ENCODE results near the gene SMAD4. TPM values are rescaled to one million over a fixed set of nuclear protein-coding genes. Genes with fewer than 3 reads are reported as not detected.

SMAD4 gene
- total RNA-seq, 2 donors from 2014 or later = 132 to 133 TPM

DNA sequence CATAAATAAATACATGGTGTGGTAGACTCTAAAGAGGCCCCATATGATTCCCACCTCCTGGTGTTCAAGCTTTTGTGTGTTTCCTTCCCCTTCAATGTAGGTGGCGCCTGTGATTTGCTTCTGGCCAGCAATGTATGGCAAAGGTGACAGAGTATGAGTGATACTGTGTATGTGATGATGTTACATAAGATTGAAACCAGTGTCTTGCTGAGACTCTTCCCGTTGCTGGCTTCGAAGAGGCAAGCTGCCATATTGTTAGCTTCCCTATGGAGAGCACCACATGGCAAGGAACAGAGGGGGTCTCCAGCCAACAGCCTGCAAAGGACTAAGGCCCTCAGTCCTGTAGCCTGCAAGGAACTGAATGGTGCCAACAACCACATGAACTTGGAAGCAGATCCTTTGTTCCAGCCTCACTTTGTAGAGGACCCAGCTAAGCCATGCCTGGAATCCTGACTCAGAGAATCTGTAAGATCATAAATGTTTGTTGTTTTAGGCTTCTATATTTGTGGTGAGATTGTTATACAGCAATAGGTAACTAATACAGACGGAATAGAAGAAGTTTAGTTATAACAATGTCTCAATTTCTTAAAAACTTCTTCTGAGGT is 1.7 kb upstream of the SMAD4 start:
- TF ChIP-seq, protein P1, sequence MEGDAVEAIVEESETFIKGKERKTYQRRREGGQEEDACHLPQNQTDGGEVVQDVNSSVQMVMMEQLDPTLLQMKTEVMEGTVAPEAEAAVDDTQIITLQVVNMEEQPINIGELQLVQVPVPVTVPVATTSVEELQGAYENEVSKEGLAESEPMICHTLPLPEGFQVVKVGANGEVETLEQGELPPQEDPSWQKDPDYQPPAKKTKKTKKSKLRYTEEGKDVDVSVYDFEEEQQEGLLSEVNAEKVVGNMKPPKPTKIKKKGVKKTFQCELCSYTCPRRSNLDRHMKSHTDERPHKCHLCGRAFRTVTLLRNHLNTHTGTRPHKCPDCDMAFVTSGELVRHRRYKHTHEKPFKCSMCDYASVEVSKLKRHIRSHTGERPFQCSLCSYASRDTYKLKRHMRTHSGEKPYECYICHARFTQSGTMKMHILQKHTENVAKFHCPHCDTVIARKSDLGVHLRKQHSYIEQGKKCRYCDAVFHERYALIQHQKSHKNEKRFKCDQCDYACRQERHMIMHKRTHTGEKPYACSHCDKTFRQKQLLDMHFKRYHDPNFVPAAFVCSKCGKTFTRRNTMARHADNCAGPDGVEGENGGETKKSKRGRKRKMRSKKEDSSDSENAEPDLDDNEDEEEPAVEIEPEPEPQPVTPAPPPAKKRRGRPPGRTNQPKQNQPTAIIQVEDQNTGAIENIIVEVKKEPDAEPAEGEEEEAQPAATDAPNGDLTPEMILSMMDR (conservative IDR thresholded peaks at IDR 0.05) = peak; percentile 29
- H3K4me1 Mint-ChIP-seq = peaks cover 17% of the 10 kb centered on the region
- Histone ChIP-seq H3K4me1 (ENCODE audit: control insufficient read depth, insufficient read depth, low read length) (peaks cover 14% of the 10 kb centered on the region), H3K27ac (ENCODE audit: low read depth, low read length) (no peak overlapping the region), H3K9ac (ENCODE audit: extremely low read depth, low read length, poor library complexity, severe bottlenecking) (no peak overlapping the region), H3K4me3 (ENCODE audit: low read length) (peak overlapping the region; percentile 83), H3K36me3 (ENCODE audit: control insufficient read depth, insufficient read depth, low read length) (peaks cover under 1% of the 10 kb centered on the region), H3K9me3 (ENCODE audit: control insufficient read depth, low read length) (peaks cover 13% of the 10 kb centered on the region), H3K27me3 (ENCODE audit: control insufficient read depth, insufficient read depth, low read length, poor library complexity, severe bottlenecking) (no peaks in the 10 kb centered on the region)
- DNase-seq = peak; percentile 57
- no peaks in the 10 kb centered on the region for H3K27me3 Mint-ChIP-seq (ENCODE audit: insufficient read depth)
- H3K9me3 Mint-ChIP-seq = peaks cover 5% of the 10 kb centered on the region
- peaks cover 8% of the 10 kb centered on the region for H3K36me3 Mint-ChIP-seq (ENCODE audit: low read depth)
- WGBS, 2 experiments (ENCODE audit: insufficient coverage in 1 of 2, insufficient read length in 1 of 2) = 65 to 68% methylated on average over 2 to 3 of the region's 4 CpGs
- H3K4me3 Mint-ChIP-seq = peak overlapping the region; percentile 91
- peak overlapping the region; percentile 64 for H3K27ac Mint-ChIP-seq

DNA sequence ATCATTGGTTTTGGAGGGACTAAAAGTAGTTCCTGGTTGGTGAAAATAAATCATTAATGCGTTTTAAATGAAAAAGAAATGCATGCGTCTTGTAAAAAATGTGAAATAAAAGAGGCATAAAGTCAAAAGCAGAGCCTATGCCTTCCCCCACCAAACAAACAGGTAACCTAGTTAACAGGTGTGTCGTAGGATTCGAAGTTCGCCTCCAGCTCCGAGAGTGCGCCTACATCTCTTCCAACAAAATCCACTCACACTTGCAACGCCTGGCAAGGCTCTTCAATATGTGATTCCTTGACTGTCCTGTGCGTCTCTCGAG is 677 bp upstream of the SMAD4 start:
- 54 to 59% methylated on average over 5 to 10 of the region's 10 CpGs for WGBS, 2 experiments (ENCODE audit: insufficient coverage in 1 of 2, insufficient read length in 1 of 2)
- H3K4me3 ChIP-seq (ENCODE audit: low read length) = peak overlapping the region; percentile 83
- Mint-ChIP-seq H3K27me3 (ENCODE audit: insufficient read depth) (no peaks in the 10 kb centered on the region), H3K9me3 (no peaks in the 10 kb centered on the region), H3K4me1 (peaks cover 20% of the 10 kb centered on the region), H3K36me3 (ENCODE audit: low read depth) (peaks cover 13% of the 10 kb centered on the region), H3K4me3 (peak overlapping the region; percentile 91), H3K27ac (peak overlapping the region; percentile 95)
- peak overlapping the region; percentile 95 for H3K27ac ChIP-seq (ENCODE audit: low read depth, low read length)
- H3K27me3 ChIP-seq (ENCODE audit: control insufficient read depth, insufficient read depth, low read length, poor library complexity, severe bottlenecking) = no peaks in the 10 kb centered on the region
- peaks cover 8% of the 10 kb centered on the region for H3K36me3 ChIP-seq (ENCODE audit: control insufficient read depth, insufficient read depth, low read length)
- TF ChIP-seq, protein P1 (conservative IDR thresholded peaks at IDR 0.05) = no peak
- peak overlapping the region; percentile 88 for H3K9ac ChIP-seq (ENCODE audit: extremely low read depth, low read length, poor library complexity, severe bottlenecking)
- peaks cover 14% of the 10 kb centered on the region for H3K4me1 ChIP-seq (ENCODE audit: control insufficient read depth, insufficient read depth, low read length)
- peaks cover 4% of the 10 kb centered on the region for H3K9me3 ChIP-seq (ENCODE audit: control insufficient read depth, low read length)
- no peak for DNase-seq

DNA sequence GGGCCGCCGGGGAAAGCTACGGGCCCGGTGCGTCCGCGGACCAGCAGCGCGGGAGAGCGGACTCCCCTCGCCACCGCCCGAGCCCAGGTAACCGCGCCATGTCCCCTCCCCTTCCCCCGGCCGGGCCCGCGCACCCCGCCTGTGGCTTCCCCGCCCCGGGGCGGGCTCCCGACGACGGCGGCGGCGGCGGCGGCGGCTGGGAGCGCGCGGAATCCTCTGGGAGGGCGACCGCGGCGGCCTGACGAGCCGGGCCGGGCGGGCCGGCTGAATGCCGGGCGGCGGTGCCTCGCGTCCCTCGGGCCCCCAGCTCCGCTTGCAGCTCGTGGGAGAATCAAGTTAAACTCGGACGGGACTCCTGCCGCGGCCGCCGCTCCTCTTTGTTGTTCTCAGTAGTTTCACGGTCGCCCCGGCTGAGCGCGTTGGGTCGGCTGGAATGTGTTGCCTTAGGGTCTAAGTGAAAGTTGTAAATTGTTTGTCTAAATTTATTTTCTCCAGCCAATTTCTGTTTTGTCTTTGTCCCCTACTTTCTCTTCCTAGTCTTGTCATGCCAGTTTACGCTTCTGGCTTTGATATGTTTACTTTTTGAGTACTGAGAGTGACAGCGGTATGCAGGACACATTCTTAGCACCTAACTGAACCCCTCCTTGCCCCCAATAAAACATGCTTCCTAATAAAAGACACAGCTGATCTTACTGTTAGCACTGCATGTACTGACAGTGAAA is 685 bp downstream of the SMAD4 start:
- H3K9me3 ChIP-seq (ENCODE audit: control insufficient read depth, low read length) = no peaks in the 10 kb centered on the region
- no peaks in the 10 kb centered on the region for H3K27me3 ChIP-seq (ENCODE audit: control insufficient read depth, insufficient read depth, low read length, poor library complexity, severe bottlenecking)
- peaks cover 14% of the 10 kb centered on the region for H3K4me1 ChIP-seq (ENCODE audit: control insufficient read depth, insufficient read depth, low read length)
- H3K27ac ChIP-seq (ENCODE audit: low read depth, low read length) = peak overlapping the region; percentile 95
- H3K4me3 Mint-ChIP-seq = peak overlapping the region; percentile 91
- H3K4me3 ChIP-seq (ENCODE audit: low read length) = peak overlapping the region; percentile 98
- H3K27ac Mint-ChIP-seq = peak overlapping the region; percentile 93
- peak; percentile 86 for DNase-seq
- H3K4me1 Mint-ChIP-seq = peaks cover 22% of the 10 kb centered on the region
- peaks cover 8% of the 10 kb centered on the region for H3K36me3 ChIP-seq (ENCODE audit: control insufficient read depth, insufficient read depth, low read length)
- WGBS, 2 experiments (ENCODE audit: insufficient coverage in 1 of 2, insufficient read length in 1 of 2) = 0% methylated on average over 8 to 65 of the region's 66 CpGs
- H3K9me3 Mint-ChIP-seq = no peaks in the 10 kb centered on the region
- H3K9ac ChIP-seq (ENCODE audit: extremely low read depth, low read length, poor library complexity, severe bottlenecking) = peak overlapping the region; percentile 88
- TF ChIP-seq, protein P1 (conservative IDR thresholded peaks at IDR 0.05) = no peak
- peaks cover 18% of the 10 kb centered on the region for H3K36me3 Mint-ChIP-seq (ENCODE audit: low read depth)
- H3K27me3 Mint-ChIP-seq (ENCODE audit: insufficient read depth) = no peaks in the 10 kb centered on the region
